H1 (cell line): Measurements from ENCODE around the gene GRXCR1.
A peak's percentile ranks its signal among the peaks of the same experiment; 100 is the strongest.

Source experiments
- CREB1 ChIP-seq: IDR thresholded peaks from 2 replicates; pipeline ENCODE4 v1.6.1; 2012; ENCODE audit warnings: inconsistent platforms
- CTCF ChIP-seq, 3 experiments: IDR thresholded peaks; 1 replicate in 2 of 3; 2 replicates in 1 of 3; pipeline versions ENCODE4 v1.5.1 to v1.6.1; 2011; ENCODE audit warnings: low read length in 3 of 3, mild to moderate bottlenecking in 3 of 3, inconsistent platforms in 2 of 3, low read depth in 1 of 3, moderate library complexity in 1 of 3; ENCODE audit not compliant: insufficient read depth in 1 of 3; ENCODE audit errors: control extremely low read depth in 1 of 3
- JUN ChIP-seq: IDR thresholded peaks from 2 replicates; pipeline ENCODE4 v1.6.1; 2011; ENCODE audit warnings: low read depth, mild to moderate bottlenecking, improper control_type of control experiment, low read length
- POLR2A ChIP-seq, 2 experiments: IDR thresholded peaks; 1 replicate in 1 of 2; 2 replicates in 1 of 2; pipeline ENCODE4 v1.6.1; 2011; ENCODE audit warnings: low read depth in 2 of 2, low read length in 2 of 2, mild to moderate bottlenecking in 2 of 2; ENCODE audit errors: control extremely low read depth in 1 of 2

GRCh38 chr4:42865572-42866189 is 26.8 kb upstream of the GRXCR1 start:
- TF ChIP-seq POLR2A (IDR thresholded peaks at IDR 0.05; ENCODE audit: control extremely low read depth in 1 of 2, low read depth in 2 of 2, low read length in 2 of 2) = no peak
- peak in 2 of 3 experiments; percentile 52 to 69; a peak in 2 of 4 replicates for TF ChIP-seq CTCF (IDR thresholded peaks at IDR 0.05; ENCODE audit: control extremely low read depth in 1 of 3, insufficient read depth in 1 of 3, low read depth in 1 of 3, low read length in 3 of 3)
- no peak for TF ChIP-seq JUN
- no peak for TF ChIP-seq CREB1
